Limb (tissue), 2 donors: ENCODE results near the gene ID1.

ENCODE experiments used
- DNase-seq, 2 donors: peaks; one replicate each; pipeline ENCODE4 v3.0.0-alpha.2; 2016; ENCODE audit errors: extremely low spot score in 2 of 2

Gene ID1

GRCh38 chr20:31605031-31605901, at the start of gene ID1:
TSS of gene ID1 (plus strand) at chr20:31605289. CDS start at chr20:31605388, 99 bp downstream.
- peak; percentile 97 to 98 for DNase-seq

- DNase-seq: peak in 1 of 2 donors; percentile 23
These were observed 45.4 kb upstream of the ID1 start for GRCh38 chr20:31559704-31560093.

GRCh38 chr20:31560094-31560745, 44.9 kb upstream of the ID1 start:
- peak; percentile 43 to 73 for DNase-seq

GRCh38 chr20:31560746-31561598, 44.1 kb upstream of the ID1 start:
- peak in 1 of 2 donors; percentile 21 for DNase-seq

GRCh38 chr20:31562241-31562640, 42.8 kb upstream of the ID1 start:
- DNase-seq: peak in 1 of 2 donors; percentile 22

GRCh38 chr20:31564284-31564683, 40.8 kb upstream of the ID1 start:
- DNase-seq: no peak

GRCh38 chr20:31565699-31566318, 39.3 kb upstream of the ID1 start:
- no peak for DNase-seq

- peak in 1 of 2 donors; percentile 26 for DNase-seq
These were observed 38.8 kb upstream of the ID1 start for GRCh38 chr20:31566319-31566657.

GRCh38 chr20:31566658-31567379, 38.3 kb upstream of the ID1 start:
- peak in 1 of 2 donors; percentile 32 for DNase-seq

GRCh38 chr20:31567380-31567720, 37.7 kb upstream of the ID1 start:
- DNase-seq: no peak

GRCh38 chr20:31568041-31568731, 36.9 kb upstream of the ID1 start:
- no peak for DNase-seq

GRCh38 chr20:31568773-31569162, 36.3 kb upstream of the ID1 start:
- no peak for DNase-seq

GRCh38 chr20:31569163-31570020, 35.7 kb upstream of the ID1 start:
- peak in 1 of 2 donors; percentile 83 for DNase-seq

- no peak for DNase-seq
These were observed 35.0 kb upstream of the ID1 start for GRCh38 chr20:31570021-31570463.

GRCh38 chr20:31570735-31571617, 34.1 kb upstream of the ID1 start:
- peak in 1 of 2 donors; percentile 68 for DNase-seq

- no peak for DNase-seq
These were observed 32.9 kb upstream of the ID1 start for GRCh38 chr20:31572042-31572700.

- peak; percentile 95 to 97 for DNase-seq
These were observed 32.2 kb upstream of the ID1 start for GRCh38 chr20:31572701-31573554.
